Stimulated activated CD4-positive, alpha-beta T cell treated with anti-CD3 and anti-CD28 coated beads, Interleukin-1b, Interleukin-23, amount 100 ng/mL, for 48 hours (primary cell): ENCODE results near the gene DUOX1.
"Not testable (repeated sequence)": the region's sequence is repeated elsewhere in the genome, so short reads cannot be mapped to it uniquely, and the experiment has no call there.

Experiments
- DNase-seq: peaks from one replicate; pipeline ENCODE4 v3.0.0-alpha.2; 2020

The DUOX1 gene

DNA sequence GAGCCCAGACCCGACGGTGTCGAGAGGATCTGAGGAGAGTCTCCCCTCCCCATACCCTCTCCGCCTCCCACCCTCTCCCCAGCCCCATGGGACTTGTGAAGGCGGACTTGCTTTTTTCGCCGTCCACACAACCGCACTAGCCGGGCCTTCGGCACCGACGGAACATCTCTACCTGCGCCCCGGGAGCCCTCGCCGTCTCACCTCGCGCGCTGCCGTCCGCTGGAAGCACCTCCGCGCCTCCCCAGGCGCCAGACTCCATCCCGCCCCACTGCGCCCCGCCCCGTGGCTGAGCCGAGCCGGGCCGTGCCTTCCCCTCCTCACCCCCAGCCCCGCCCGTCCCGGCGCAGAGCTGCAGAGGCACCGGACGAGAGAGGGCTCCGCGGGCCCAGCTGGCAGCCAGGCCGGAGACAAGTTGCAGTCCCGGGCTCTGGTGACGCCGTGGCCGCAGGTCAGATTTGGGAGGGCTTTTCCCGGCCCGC lies at the start of gene DUOX1, which contains the start of gene DUOXA1:
Gene DUOX1, plus strand, starts transcription at position 344 of the 479 bp plus-strand sequence. CDS start 1,973 bp downstream, outside the sequence.
Gene DUOXA1, minus strand, starts transcription at position 229 of the 479 bp plus-strand sequence. CDS start 6,865 bp downstream, outside the sequence.
- no peak for DNase-seq

DNA sequence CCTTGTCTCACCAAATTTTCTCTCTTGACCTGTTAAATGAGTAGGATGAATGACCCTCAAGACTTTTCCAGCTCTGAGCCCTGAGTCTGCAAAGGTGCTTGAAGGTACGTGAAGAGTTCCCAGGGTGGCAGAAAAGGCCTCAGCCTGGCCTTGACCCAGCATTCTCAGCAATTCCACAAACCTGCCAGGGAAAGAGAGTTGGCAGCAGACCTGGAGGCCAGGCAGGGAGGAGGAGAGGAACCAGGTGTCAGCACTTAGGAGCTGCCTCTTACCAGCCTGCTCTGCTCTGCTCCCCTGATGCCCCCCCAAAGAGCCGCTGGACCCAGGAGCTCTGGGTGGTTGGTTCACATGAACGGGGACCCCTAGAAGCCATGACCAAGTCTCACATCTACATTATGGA lies 49.2 kb upstream of the DUOX1 start:
- DNase-seq = not testable (repeated sequence)

GRCh38 chr15:45082412-45082811 lies 47.4 kb upstream of the DUOX1 start:
- DNase-seq = not testable (repeated sequence)

GRCh38 chr15:45083223-45083622 lies 46.6 kb upstream of the DUOX1 start:
- DNase-seq = no peak

GRCh38 chr15:45084163-45084562 lies 45.6 kb upstream of the DUOX1 start:
- DNase-seq = no peak

- DNase-seq = no peak
These were observed 42.3 kb upstream of the DUOX1 start for GRCh38 chr15:45087513-45087912.

- DNase-seq = no peak
These were observed 40.7 kb upstream of the DUOX1 start for GRCh38 chr15:45088801-45089711.

GRCh38 chr15:45089712-45090373 lies 40.0 kb upstream of the DUOX1 start:
- DNase-seq = no peak

DNA sequence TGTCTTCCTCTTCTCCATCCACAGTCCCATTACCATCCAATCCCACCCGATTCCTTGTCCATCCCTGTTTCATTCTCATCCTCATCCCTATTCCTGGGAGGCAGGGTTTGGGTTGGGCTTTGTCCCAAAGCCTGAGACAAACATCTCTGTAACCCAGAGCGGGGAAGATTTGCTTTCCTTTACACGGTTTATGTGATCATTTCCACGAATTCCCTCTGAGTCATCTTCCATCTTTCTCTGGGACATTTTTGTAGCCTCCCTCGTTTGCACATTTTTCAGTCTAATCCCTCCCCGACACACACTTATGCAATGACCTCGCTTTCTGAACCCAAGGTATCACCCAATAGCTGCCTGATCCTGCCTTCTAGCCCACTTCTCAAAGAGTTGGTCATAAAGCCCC lies 38.6 kb upstream of the DUOX1 start:
- no peak for DNase-seq

DNA sequence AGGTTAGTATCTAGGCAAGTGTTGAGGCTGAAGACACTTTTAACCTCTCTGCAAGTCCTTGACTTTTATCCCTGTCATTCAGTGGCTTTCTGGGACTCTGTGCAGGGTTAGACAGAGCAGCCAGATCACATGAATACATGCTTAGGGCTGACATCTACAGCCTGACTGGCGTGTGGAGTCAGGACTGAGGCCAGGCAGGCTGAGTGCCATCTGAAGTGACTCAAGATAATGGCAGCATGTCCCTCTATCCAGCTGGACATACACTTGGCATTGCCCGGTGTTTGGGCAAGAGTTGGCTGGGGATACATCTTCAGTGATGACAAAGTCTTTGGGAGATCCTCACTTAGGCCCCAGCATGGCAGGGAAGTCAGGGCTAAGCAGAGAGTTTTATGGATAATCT lies 38.2 kb upstream of the DUOX1 start:
- DNase-seq = no peak

- DNase-seq = no peak
These were observed 36.8 kb upstream of the DUOX1 start for GRCh38 chr15:45093013-45093412.

DNA sequence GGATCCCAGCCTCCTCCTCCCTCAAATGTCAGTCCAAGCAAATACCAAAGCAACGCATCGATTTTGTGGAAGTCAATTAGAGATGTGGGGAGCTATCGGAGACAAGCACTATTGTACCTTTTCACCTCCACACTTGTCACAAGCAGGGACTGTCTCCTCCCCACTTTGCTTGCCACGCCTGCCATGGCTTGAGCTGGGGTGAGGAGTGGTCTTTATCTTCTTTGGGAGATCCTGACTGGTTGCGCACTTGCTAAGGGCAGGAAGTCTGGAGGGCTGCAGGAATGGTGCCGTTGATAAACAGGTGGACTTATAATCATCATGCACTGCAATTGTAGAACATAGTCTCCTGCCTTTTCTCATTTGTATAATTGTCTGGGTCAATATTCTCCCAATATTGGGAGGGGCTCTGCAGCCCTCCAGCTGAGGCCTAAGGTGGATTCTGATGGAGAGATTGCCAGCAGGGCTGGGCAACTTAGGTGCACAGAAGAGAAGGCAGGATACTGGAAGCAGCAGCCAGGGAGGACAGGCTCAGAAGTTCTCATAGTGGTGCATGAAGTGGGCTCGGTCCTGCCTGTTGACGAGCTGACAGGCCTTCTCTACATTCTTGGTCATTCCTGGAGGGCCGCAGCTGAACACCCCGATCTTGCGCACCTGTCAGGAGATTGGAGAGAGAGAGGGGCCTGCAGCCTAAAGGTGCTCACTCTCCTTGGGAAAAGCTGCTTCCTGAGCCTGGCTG lies 36.0 kb upstream of the DUOX1 start:
- DNase-seq = no peak

- DNase-seq = no peak
These were observed 35.5 kb upstream of the DUOX1 start for GRCh38 chr15:45094358-45094730.

- DNase-seq = no peak
These were observed 34.1 kb upstream of the DUOX1 start for GRCh38 chr15:45095661-45096060.

DNA sequence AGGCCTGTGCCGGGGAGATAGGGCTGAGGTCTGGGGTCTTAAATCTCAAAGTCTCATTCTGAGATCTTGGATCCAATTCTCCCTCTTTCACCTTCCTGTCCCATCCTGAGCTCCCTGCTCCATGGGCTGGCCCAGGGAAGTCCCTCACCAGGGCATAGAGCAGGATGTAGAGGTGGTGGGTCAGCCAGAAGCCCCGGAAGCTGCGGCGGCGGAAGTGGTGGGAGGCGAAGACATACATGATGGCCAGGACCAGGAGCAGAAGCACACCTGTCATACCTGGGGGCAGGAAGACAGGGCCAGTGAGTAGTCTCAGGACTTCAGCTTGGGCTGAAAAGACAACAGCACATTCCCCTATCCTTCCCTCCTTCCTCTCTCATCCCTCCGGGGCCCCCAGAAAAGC lies 32.3 kb upstream of the DUOX1 start:
- no peak for DNase-seq

DNA sequence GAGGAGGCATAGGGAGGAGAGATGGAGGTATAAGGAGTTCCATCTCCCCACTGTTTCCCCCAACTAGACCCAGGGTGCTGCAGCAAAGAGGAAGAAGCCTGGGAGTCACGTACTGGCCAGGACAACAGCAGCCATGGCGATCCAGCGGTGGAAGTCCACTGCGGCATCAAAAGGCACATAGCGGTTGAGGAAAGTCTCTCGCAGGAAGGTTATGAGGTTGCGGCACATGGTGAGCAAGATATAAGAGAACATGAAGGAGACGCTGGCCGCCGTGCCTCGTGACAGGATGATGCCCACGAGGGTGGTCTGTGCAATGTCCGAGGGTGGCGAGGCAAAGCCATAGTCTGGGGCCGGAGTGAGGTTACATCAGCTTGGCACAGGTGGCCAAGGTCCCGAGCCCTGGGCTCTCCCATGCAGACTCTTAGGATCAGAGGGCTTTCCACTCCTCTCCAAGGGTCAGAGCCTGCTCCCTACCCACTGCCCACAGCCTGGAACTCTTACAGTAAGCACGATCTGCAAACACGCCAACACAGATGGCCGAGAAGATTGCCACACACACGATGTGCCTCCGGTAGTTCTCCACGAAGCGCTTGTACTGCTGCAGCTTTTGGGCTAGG lies 30.1 kb upstream of the DUOX1 start:
- DNase-seq = no peak

- DNase-seq = no peak
These were observed 28.7 kb upstream of the DUOX1 start for GRCh38 chr15:45100884-45101625.

- no peak for DNase-seq
These were observed 28.0 kb upstream of the DUOX1 start for GRCh38 chr15:45101749-45102148.

DNA sequence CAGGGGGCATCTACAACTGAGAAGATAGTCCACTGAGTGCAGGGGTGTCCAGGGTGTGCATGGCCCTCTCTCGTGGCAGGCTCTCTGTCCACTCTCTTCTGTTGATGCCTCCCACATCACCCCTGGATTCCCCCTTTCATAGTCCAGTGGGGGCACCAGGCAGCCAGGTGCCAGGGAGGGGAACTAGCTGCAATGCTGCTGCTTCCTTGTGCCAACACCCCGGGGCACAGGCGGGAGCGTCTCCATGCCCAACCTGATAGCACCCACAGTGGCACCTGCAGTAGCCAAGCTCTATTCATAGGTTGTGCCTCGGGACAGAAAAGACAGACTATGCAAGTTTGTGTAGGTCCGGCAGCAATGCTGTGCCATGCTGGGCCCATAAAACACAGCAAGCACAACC lies 27.6 kb upstream of the DUOX1 start:
- DNase-seq = no peak

GRCh38 chr15:45104170-45104569 lies 25.6 kb upstream of the DUOX1 start:
- DNase-seq = not testable (repeated sequence)

DNA sequence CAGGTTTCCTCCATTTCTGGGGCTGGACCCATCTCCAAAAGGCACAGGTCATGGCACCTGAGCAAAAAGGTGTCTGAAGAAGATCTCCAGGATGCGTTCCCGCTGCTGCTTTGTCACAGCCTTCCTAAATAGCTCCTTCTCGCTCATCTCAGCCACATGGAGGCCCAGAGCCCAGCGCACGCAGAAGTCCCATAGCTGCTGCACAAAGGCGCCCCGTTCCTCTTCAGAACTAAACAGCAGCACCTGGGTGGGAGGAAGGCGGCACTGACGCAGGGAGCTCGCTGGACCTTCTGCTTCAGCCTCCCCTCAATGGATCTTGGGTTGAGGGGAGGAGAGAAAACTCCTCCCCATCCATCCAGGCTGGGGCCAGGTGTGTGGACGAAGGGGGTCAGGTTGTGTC lies 24.2 kb upstream of the DUOX1 start:
- no peak for DNase-seq
